HFF-Myc (cell line): ENCODE measurements around the gene IL10.
A peak's percentile ranks its signal among the peaks of the same experiment; 100 is the strongest.

Source experiments
- DNase-seq: peaks from one replicate; pipeline ENCODE4 v3.0.0-alpha.2; 2011; ENCODE audit warnings: low read depth; ENCODE audit errors: extremely low read depth
- H3K4me3 ChIP-seq: replicated peaks from 2 replicates; pipeline ENCODE4 v1.5.1; 2011; ENCODE audit warnings: low read depth, mild to moderate bottlenecking, control low read depth, low read length
- CTCF ChIP-seq: IDR thresholded peaks from 2 replicates; pipeline ENCODE4 v1.5.1; 2012; ENCODE audit warnings: mild to moderate bottlenecking, low read depth, low read length, control low read depth; ENCODE audit errors: missing control alignments

Gene IL10

GRCh38 chr1:206736878-206737728 is 35.2 kb downstream of the IL10 start:
- TF ChIP-seq CTCF, result no peak

GRCh38 chr1:206735553-206736031 is 36.7 kb downstream of the IL10 start:
- DNase-seq, result no peak
- TF ChIP-seq CTCF, result no peak
- no peak overlapping the region for H3K4me3 ChIP-seq

More at GRCh38 chr1:206736878-206737728, 35.2 kb downstream of the IL10 start:
- no peak overlapping the region for H3K4me3 ChIP-seq
- DNase-seq, result no peak

GRCh38 chr1:206734499-206735142 is 37.7 kb downstream of the IL10 start:
- TF ChIP-seq CTCF, result peak; percentile 89
- DNase-seq, result no peak
- H3K4me3 ChIP-seq, result no peak overlapping the region

- TF ChIP-seq CTCF, result no peak
- no peak for DNase-seq
- H3K4me3 ChIP-seq, result no peak overlapping the region
These were observed 39.3 kb downstream of the IL10 start for GRCh38 chr1:206732992-206733391.

- H3K4me3 ChIP-seq, result no peak overlapping the region
- no peak for DNase-seq
- TF ChIP-seq CTCF, result no peak
These were observed 39.8 kb downstream of the IL10 start for GRCh38 chr1:206732508-206732907.

- TF ChIP-seq CTCF, result no peak
- no peak overlapping the region for H3K4me3 ChIP-seq
- DNase-seq, result no peak
These were observed 42.8 kb downstream of the IL10 start for GRCh38 chr1:206729507-206729906.
